ENCODE data around the gene ZMYND10. TPM values are rescaled to one million over a fixed set of nuclear protein-coding genes. Genes with fewer than 3 reads are reported as not detected.

Gene ZMYND10
- 1.5 TPM in 1 of 2 replicates, not detected in the other for total RNA-seq (2014; rRNA removed; shearing (Covaris generic))
- polyA plus RNA-seq (2016; fragmentation: Nextera tagmentation; extraction: Ambion mirVana): 0.61 and 0.90 TPM in 2 replicates

DNA sequence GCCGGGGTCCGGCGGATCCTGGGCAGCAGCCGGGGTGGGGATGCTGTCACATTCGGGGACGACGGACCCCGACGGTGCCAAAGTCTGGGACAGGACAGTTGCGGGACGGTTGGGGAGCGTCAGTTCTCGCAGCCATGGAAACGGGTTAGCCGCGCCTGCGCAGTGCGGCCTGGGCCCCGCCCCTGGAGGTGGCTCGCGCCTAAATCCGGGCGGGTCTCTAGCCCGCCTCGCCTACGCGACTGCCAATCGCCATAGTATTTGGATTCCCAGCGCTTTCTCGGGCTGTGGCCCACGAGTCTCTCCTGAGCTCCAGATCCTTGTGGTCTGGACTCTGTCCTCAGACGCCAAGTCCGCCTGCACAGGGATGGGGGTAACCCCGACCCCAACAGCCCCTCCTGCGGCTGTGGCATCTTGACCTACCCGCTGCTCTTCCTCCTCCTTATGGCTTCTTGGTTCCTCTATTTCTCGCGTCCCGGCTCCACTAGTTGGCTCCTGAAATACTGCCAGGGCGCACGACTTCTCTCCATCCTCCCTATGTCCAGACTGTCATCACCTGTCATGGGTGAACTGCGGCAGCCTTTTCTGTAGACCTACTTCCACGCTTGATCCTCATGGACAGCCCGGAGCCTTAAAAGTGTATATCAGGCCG, at the start of gene ZMYND10:
Gene ZMYND10, minus strand, starts transcription at position 147 of the 649 bp plus-strand sequence. CDS start 153 bp downstream, outside the sequence.
- H4K20me1 ChIP-seq (ENCODE audit: insufficient read depth): no peaks in the 10 kb centered on the region
- peaks cover 11% of the 10 kb centered on the region; the same call in 1 of the 2 replicates for H3K4me1 ChIP-seq (ENCODE audit: insufficient read depth)
- in situ Hi-C loops (cut with MboI): loop anchor here (10.0 kb wide), 1 partner anchor 189 kb away; no protein-coding TSS in a partner anchor
- whole genome bisulfite sequencing, 2 experiments (ENCODE audit: low coverage in 1 of 2, low lambda C conversion rate in 2 of 2, missing lambda C conversion rate in 2 of 2): 8% methylated on average over 39 to 45 of the region's 45 CpGs
- H3K36me3 ChIP-seq (ENCODE audit: low read depth): no peaks in the 10 kb centered on the region
- H3K9ac ChIP-seq: peak within 1 kb of the TSS; percentile 55; the same call in 1 of the 2 replicates
- peak; percentile 81 for DNase-seq
- 0 out of 2 replicates have a peak, but pooled peaks cover 6% of the 10 kb centered on the region for H3F3A ChIP-seq (ENCODE audit: insufficient read depth)
- no peaks in the 10 kb centered on the region for H3K27me3 ChIP-seq (replicated peaks; ENCODE audit: insufficient read depth)
- H3K4me2 ChIP-seq (ENCODE audit: unreplicated experiment): peak within 1 kb of the TSS; percentile 100
- H3K9me3 ChIP-seq (ENCODE audit: low read depth): no peaks in the 10 kb centered on the region
- TF ChIP-seq EZH2 (IDR thresholded peaks at IDR 0.05; ENCODE audit: insufficient read depth, poor library complexity, severe bottlenecking) (no peak), EZH2phosphoT487 (IDR thresholded peaks at IDR 0.05; ENCODE audit: insufficient read depth, low read depth) (no peak)
- H3K27ac ChIP-seq: no peak within 1 kb of the TSS
- H3K79me2 ChIP-seq (ENCODE audit: insufficient read depth): peaks cover 16% of the 10 kb centered on the region
- H2AFZ ChIP-seq: peak within 1 kb of the TSS; percentile 83
- peak within 1 kb of the TSS; percentile 76 for H3K4me3 ChIP-seq
- H3K9me2 ChIP-seq (ENCODE audit: insufficient read depth): no peaks in the 10 kb centered on the region

DNA sequence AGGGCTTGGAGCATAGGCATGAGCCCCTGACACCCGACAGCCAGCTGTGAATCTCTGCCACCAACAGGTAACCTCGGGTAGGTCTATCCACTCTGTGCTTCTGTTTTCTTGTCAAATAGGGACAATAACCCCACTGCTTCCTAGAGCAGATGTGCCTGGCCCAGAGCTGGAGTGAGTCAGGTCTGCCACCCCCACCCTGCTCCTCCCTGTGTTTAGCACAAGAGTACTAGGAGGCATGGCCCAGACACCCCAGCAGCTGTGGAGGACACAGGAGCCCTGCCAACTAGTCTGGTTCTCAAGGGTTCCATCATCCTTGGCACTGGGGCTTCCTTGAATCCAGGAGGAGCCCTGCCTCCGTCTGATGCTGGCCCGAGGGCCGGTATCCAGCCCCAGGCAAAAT, 47.5 kb upstream of the ZMYND10 start:
- no peak overlapping the region for H3K27ac ChIP-seq

DNA sequence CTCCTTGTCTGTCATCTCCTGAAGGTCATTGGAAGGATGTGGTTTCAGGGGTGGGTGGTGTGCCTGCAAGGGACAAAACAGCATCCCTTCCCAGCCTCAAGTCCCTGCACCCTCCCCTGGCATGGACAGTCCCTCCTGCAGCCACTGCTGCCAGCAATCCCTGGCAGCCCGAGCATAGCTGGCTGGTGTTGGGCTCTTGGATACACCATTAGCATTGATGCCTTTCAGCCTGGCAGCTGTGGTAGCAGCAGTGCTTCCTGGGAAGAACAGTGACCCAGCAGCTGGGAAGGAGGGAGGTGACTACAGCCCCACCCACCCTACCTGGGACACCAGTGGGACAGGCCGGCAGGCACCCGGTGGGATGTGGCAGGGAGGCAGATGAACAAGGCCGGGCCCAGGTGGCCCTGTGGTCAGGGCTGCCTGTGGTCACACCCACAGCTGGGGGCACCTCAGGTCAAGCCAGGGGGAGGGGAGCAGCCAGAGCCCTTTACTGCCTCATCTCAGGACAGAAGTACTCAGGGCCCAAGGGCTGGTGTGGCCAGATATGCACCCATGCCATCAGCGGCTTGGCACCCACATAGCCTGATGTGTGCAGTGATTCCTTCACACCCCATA, 46.7 kb upstream of the ZMYND10 start:
- no peak overlapping the region for H3K4me2 ChIP-seq (ENCODE audit: unreplicated experiment)
- H4K20me1 ChIP-seq (ENCODE audit: insufficient read depth): no peaks in the 10 kb centered on the region
- in situ Hi-C loops (cut with MboI): no loop called here
- no peaks in the 10 kb centered on the region for H3K9me2 ChIP-seq (ENCODE audit: insufficient read depth)
- no peaks in the 10 kb centered on the region for H3F3A ChIP-seq (ENCODE audit: insufficient read depth)
- no peaks in the 10 kb centered on the region for H3K79me2 ChIP-seq (ENCODE audit: insufficient read depth)
- no peaks in the 10 kb centered on the region for H3K36me3 ChIP-seq (ENCODE audit: low read depth)
- H3K4me3 ChIP-seq: no peak overlapping the region
- DNase-seq: no peak
- peaks cover 15% of the 10 kb centered on the region for H3K27me3 ChIP-seq (replicated peaks; ENCODE audit: insufficient read depth)
- no peak for TF ChIP-seq EZH2phosphoT487 (IDR thresholded peaks at IDR 0.05; ENCODE audit: insufficient read depth, low read depth)
- TF ChIP-seq EZH2 (IDR thresholded peaks at IDR 0.05; ENCODE audit: insufficient read depth, poor library complexity, severe bottlenecking): no peak
- no peak overlapping the region for H2AFZ ChIP-seq
- H3K4me1 ChIP-seq (ENCODE audit: insufficient read depth): no peaks in the 10 kb centered on the region
- no peak overlapping the region for H3K9ac ChIP-seq
- WGBS, 2 experiments (ENCODE audit: low coverage in 1 of 2, low lambda C conversion rate in 2 of 2, missing lambda C conversion rate in 2 of 2): 56 to 68% methylated on average over 4 to 5 of the region's 5 CpGs
- H3K9me3 ChIP-seq (ENCODE audit: low read depth): no peaks in the 10 kb centered on the region
- no peak overlapping the region for H3K27ac ChIP-seq

More for the DNA sequence above, 47.5 kb upstream of the ZMYND10 start:
- no peaks in the 10 kb centered on the region for H3K9me3 ChIP-seq (ENCODE audit: low read depth)
- H3K4me3 ChIP-seq: no peak overlapping the region
- H3K27me3 ChIP-seq (replicated peaks; ENCODE audit: insufficient read depth): peaks cover 11% of the 10 kb centered on the region; the same call in 1 of the 2 replicates
- no peaks in the 10 kb centered on the region for H3F3A ChIP-seq (ENCODE audit: insufficient read depth)
- H3K36me3 ChIP-seq (ENCODE audit: low read depth): no peaks in the 10 kb centered on the region
- H3K4me2 ChIP-seq (ENCODE audit: unreplicated experiment): no peak overlapping the region
- no peaks in the 10 kb centered on the region for H4K20me1 ChIP-seq (ENCODE audit: insufficient read depth)
- 21 to 25% methylated on average over 5 of the region's 5 CpGs for WGBS, 2 experiments (ENCODE audit: low coverage in 1 of 2, low lambda C conversion rate in 2 of 2, missing lambda C conversion rate in 2 of 2)
- no peak overlapping the region for H3K9ac ChIP-seq
- no peaks in the 10 kb centered on the region for H3K79me2 ChIP-seq (ENCODE audit: insufficient read depth)
- DNase-seq: peak; percentile 13
- TF ChIP-seq EZH2phosphoT487 (IDR thresholded peaks at IDR 0.05; ENCODE audit: insufficient read depth, low read depth) (no peak), EZH2 (IDR thresholded peaks at IDR 0.05; ENCODE audit: insufficient read depth, poor library complexity, severe bottlenecking) (no peak)
- no peaks in the 10 kb centered on the region for H3K9me2 ChIP-seq (ENCODE audit: insufficient read depth)
- in situ Hi-C loops (cut with MboI): no loop called here
- H2AFZ ChIP-seq: no peak overlapping the region
- no peaks in the 10 kb centered on the region for H3K4me1 ChIP-seq (ENCODE audit: insufficient read depth)

DNA sequence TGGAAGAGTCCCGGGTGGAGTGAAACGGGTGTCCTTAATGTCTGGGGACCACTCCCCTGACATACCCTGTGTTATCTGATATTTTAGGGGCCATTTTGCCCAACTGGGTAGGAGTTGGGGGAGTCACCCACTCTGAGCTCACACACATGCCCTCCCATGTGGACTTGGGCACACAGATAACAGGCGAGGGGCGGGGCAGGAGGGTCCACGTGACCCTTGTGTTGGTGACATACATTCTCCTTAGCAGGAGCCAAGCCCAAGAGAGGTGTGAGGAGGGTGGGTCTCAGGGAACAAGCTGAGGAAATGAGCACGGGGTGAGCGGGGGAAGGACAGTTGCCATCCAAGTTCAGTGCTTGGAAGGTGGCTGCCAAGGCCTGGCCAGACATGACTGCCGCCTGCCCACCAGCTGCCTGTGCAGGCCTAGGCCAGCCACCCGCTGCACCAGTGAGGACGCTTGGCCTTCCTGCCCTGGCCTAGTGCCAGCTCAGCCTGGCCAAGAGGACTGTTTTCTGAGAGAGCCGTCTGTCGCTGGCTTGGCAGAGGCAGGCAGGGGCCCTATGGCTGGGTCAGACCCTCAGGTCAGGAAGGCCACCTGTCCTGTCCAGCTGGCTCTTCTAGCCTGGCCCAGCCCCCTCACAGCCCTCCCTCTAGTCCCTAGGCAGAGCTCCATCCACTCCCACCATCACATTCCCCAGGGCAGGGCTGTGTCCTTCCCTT, 45.1 kb upstream of the ZMYND10 start:
- Histone ChIP-seq H3K27me3 (replicated peaks; ENCODE audit: insufficient read depth) (peaks cover 16% of the 10 kb centered on the region), H3F3A (ENCODE audit: insufficient read depth) (no peaks in the 10 kb centered on the region), H3K4me1 (ENCODE audit: insufficient read depth) (no peaks in the 10 kb centered on the region), H3K79me2 (ENCODE audit: insufficient read depth) (no peaks in the 10 kb centered on the region), H4K20me1 (ENCODE audit: insufficient read depth) (no peaks in the 10 kb centered on the region), H3K9me3 (ENCODE audit: low read depth) (no peaks in the 10 kb centered on the region), H3K4me3 (no peak overlapping the region), H3K36me3 (ENCODE audit: low read depth) (no peaks in the 10 kb centered on the region), H3K9me2 (ENCODE audit: insufficient read depth) (no peaks in the 10 kb centered on the region), H3K9ac (no peak overlapping the region), H3K4me2 (ENCODE audit: unreplicated experiment) (no peak overlapping the region), H2AFZ (no peak overlapping the region), H3K27ac (no peak overlapping the region)
- in situ Hi-C loops (cut with MboI): no loop called here
- WGBS, 2 experiments (ENCODE audit: low coverage in 1 of 2, low lambda C conversion rate in 2 of 2, missing lambda C conversion rate in 2 of 2): 50 to 59% methylated on average over 10 to 12 of the region's 12 CpGs
- DNase-seq: no peak
- TF ChIP-seq EZH2 (IDR thresholded peaks at IDR 0.05; ENCODE audit: insufficient read depth, poor library complexity, severe bottlenecking) (no peak), EZH2phosphoT487 (IDR thresholded peaks at IDR 0.05; ENCODE audit: insufficient read depth, low read depth) (no peak)
